HG03103 (cell line): ENCODE results near the gene DRC1.
"Not testable (repeated sequence)": the region's sequence is repeated elsewhere in the genome, so short reads cannot be mapped to it uniquely, and the experiment has no call there.

Experiments
- ATAC-seq: cut with Tn5 transposase; IDR thresholded peaks from one replicate; pipeline ENCODE4 v1.9.1; 2021; ENCODE audit warnings: low read depth; ENCODE audit not compliant: unreplicated experiment

The DRC1 gene

DNA sequence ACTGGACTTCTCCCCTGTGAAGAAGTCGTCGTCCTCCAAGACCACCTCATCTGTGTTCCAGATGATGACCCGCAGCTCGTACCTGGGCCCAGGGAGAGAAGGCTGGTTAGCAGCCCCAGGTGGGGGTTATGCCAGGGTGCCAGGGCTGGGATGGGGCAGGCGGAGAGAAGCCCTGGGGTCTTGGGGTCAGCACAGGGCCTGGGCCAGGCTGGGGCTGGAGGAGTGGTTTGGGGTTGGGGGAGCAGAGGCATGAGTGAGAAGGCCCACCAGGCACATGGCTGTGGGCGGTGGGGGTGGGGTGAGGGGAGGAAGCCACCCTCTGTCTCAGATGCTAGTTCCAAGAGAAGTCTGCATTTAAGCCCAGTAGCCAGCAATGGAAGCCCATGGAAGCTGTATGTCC lies 60.4 kb downstream of the DRC1 start:
- ATAC-seq: no peak

DNA sequence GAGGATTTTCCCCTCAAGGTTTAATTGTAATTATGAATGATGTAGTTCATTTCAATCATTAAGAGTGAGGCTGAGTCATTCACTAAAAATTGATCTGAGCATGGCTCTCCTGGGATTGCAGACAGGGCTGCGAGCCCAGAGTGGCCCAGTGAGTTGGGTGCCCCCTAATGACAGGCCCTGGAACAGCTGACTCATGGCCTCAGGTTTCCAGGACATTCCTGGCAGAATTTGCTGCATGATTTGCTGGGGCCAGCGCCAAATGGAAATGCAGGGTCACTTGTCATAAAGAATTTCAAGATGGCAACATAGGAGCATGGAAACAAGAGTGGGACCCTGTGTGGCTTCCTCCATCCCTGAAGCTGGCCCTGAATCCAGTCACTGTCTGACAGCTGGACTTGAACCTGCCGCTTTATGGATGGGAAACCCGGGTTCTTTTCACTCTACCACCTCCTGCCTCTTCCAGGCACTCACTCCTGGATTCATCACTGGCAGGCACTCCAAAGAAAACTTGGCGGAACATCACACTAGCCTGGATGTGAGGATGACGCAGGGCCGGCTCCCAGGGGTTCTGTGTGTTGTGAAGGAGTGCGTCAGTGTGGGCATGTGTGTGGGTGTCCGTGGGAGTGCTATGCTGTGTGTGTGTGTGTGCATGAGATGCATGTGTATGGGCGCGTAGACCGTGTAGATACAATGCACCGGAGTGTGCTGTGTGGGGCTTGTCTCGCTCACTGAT lies 61.0 kb downstream of the DRC1 start:
- no peak for ATAC-seq

- no peak for ATAC-seq
Measured at GRCh38 chr2:26463244-26464192, 61.8 kb downstream of the DRC1 start.

- no peak for ATAC-seq
Measured at GRCh38 chr2:26464390-26465265, 62.9 kb downstream of the DRC1 start.

- no peak for ATAC-seq
Measured at GRCh38 chr2:26465266-26465925, 63.7 kb downstream of the DRC1 start.

DNA sequence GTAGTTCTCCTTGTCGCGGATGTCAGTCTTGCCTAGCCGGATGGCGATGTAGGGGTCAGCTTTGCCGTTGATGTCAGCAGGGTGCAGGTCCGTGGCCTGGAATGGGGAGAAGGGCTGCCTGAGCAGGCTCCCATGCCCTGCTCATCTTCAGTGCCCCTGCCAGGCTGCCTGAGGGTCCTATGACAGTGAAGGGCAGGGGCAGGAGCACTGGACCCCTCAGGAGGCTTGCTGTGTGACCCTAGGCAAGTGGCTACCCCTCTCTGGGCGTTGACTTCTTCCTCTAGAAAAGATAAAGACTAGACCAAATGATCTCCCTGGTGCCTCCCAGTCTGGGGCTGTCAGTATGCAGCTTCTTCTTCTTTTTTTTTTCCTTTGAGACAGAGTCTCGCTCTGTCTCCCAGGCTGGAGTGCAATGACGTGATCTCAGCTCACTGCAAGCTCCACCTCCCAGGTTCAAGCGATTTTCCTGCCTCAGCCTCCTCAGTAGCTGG lies 64.3 kb downstream of the DRC1 start:
- no peak for ATAC-seq

DNA sequence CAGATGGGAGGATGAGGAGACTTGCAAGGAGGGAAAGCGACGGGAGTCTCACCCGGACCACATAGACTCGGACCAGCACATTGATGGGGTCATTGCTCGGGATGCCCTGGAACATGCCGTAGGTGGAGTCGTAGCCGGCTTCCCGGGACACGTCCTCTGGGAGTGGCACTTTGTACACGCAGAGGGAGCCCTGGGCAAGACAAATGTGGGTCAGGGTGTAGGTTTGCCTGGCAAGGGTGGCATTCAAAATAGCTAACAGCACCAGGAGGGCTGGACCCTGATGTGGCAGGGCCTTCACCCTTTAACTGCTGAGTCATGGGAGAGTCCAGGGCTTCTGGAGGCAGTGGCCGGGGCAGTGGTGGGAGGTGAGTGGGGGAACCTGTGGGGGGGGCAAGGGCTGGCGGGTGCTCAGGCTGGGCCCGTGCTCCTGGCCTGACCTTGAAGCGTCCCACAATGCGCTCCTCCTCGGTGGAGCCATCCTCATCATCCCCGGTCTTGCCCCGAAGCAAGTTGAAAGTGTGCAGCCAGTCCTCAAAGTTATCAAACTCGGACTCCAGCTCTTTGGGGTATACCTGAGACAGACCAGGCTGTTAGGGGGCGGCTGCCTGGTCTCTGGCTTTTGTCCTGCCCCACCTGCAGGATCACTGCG lies 65.1 kb downstream of the DRC1 start:
- no peak for ATAC-seq

- not testable (repeated sequence) for ATAC-seq
Measured at GRCh38 chr2:26468544-26468943, 66.8 kb downstream of the DRC1 start.

- ATAC-seq: no peak
Measured at GRCh38 chr2:26469092-26469710, 67.5 kb downstream of the DRC1 start.

- ATAC-seq: no peak
Measured at GRCh38 chr2:26469955-26470354, 68.2 kb downstream of the DRC1 start.

GRCh38 chr2:26470601-26471260 lies 69.0 kb downstream of the DRC1 start:
- no peak for ATAC-seq

DNA sequence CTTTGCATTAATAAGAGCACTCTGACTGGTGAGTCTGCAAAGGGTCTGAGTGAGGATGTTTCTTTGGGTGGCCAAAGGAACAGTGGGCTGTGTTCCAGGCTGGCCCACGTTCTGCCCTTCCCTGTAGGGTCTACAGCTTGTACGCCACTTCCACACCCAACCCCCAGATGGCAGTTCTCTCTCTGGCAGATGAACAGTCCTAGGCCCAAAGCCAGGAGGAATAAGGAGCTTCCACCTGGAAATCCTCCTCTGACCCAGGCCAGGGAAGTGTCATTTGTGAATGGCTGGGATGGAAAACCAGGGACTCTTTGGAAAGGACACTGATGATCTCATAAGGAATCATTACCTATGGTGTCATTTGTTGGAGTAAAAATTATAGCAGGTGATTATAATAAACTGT lies 69.6 kb downstream of the DRC1 start:
- no peak for ATAC-seq

GRCh38 chr2:26471766-26472706 lies 70.3 kb downstream of the DRC1 start:
- no peak for ATAC-seq

DNA sequence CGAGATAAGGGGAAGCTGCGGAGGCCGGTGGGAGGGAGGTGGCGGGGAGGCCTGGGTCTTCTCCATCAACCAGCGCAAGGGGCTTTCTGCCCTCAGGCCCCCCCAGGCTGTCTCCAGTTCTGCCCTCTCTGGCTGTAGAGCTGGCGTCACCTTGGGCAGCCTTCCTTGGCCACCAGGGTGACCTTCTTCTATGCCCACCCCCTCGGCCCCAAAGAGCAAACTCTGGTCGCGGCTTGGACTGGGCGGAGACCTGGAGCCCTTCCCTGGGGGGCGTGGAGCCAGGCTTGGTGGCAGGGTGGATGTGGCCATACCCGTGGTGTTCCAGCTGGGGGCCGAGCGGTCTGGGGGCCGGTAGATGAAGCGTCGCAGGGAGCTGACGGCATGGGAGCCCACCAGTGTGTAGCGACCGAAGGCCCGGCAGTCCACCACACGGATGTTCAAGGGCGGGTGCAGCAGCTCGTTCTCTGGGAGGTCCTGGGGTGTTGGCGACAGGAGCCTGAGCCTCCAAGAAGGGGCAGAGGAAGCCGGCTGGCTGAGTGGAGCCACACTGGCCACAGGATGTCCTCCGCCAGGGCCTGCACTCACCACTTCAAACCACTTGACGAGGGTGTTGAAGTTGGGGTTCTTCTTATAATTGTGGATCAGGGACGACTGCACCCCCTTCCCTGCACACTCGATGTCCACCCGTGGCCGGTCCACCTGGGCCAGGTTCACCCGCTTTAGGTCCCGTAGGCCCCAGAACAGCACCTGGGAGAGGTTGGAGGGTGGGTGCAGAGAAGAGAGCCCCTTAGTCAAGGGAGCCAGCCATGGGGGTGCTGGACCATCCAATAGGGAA lies 71.3 kb downstream of the DRC1 start:
- no peak for ATAC-seq

DNA sequence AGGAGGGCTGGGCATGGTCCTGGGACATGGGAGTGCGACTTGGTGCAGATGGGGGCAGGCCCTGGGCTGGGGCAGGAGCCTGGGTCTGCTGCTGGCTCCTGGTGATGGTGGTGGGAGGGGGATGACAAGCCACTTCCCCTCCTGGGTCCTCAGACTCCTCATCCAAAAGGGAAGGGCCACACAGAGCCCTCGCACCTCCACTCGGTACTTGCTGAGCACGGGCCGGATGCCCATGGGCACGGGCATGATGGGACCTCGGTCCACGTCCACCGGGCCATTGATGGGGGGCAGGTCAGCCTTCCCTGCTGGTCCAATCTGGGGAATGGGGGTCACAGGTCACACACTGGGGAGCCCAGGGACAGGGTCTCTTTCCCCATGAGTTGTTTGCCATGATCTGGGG lies 72.1 kb downstream of the DRC1 start:
- no peak for ATAC-seq

DNA sequence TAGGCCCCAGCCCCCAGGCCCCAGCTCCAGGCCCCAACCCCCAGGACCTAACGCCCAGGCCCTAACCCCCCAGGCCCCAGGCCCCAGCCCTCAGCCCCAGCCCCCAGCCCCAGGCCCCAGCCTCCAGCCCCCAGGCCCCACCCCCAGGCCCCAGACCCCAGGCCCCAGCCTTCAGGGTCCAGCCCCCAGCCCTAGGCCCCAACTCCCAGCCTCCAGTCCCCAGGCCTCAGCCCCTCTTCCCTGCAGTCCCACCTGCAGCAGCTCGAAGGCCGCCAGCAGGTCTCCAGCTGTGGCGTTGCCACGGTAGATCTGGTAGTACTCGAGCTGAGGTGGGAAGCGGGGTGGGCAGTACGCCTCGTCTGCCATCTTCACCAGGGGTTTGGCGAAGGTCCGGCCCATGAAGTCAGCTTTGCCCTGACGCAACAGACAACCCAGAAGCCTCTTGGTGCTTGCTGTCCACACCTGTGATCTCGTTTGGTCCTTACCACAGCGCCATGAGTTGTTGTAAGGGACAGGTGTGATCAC lies 72.6 kb downstream of the DRC1 start:
- ATAC-seq: no peak
